GM19324 (cell line): ENCODE data around the gene OFD1.
"Not testable (repeated sequence)": the region's sequence is repeated elsewhere in the genome, so short reads cannot be mapped to it uniquely, and the experiment has no call there.

Experiments used
- ATAC-seq: cut with Tn5 transposase; IDR thresholded peaks from one replicate; pipeline ENCODE4 v1.9.1; 2021; ENCODE audit warnings: mild to moderate bottlenecking, moderate library complexity; ENCODE audit not compliant: unreplicated experiment, low FRiP score

The OFD1 gene

DNA sequence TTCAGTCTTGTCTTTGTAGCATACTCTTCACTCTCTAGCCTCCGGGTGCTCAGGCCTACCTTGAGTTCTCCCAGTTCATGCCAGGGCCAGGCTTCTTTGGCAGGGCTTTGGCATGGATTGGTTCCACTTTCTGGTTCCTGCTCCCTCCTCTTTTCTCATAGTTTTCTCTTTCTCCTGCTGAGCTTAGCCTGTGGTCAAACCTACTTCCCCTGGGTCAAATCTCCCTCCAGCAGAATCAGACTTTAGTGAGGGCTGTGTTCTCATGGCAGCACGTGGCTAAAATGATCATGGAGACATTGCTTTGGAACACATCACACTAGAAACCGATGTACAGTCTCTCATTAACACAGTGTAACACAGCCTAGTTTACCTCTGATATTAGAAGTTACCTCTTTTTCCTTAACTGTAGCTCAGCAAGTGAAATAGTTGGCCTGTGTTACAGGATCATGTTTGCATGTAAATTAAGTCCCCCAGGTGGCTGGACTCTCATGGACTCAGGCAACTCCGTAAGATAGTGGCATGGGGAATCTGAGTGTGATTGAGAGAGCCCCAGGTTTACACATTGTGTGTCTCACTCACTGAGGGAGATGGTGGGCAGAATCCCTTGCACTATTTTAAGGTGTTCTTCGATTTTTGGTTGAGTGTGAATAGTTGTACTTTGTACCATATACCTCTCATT lies 32.3 kb upstream of the OFD1 start:
- no peak for ATAC-seq

DNA sequence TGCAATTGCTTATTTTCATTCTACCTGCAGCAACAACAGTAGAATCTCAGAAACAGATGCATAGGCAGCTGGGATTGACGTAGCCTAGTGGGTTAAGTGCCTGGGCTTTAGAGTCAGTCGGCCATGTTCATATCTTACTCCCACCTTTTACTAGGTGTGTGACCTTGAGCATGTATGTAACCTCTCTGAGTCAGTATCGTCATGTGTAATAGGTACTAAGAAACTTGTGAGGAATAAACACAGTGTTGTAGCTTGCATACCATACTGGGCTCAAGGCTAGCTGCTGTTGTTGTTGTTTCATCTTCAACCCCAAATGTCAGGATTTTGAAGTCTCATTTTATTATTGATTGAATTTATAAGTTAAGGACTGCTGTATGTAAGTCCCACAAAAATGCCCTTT lies 31.4 kb upstream of the OFD1 start:
- no peak for ATAC-seq

DNA sequence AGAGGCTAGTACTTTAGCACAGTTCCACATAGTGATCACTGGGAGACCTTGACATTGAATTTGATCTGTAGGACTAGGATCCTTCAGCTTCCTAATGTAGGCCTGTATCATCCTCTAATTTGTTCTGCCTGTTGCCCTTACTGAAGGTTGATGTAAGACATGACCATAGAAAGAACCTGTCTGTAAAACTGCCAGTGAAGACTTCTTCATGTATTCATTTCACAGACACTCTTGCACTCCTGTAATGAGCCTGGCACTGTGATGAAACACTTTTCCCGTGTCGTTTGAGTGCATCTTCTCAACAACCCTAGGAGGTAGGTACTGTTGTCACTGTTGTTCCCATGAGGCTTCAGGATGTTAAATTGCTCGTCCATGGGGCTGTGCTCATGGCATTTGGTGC lies 31.0 kb upstream of the OFD1 start:
- no peak for ATAC-seq

DNA sequence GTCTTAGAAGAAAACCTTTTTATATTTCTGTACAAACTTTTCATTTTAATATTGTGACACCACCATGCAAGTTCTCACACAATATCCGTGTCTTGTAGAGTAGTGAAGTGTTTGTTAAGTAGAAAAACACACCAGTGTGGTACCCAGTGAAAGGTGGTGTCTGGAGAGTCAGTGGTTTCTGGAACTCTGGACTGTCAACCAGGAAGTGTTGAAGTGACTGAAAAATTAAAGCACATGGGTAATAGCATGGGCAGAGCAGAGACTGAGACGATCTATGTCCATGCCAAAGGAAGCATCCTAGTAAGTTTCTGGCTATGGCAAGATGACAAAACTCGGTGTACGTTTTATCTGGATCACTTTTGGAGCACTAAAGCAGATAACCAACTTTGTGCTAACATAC lies 23.4 kb upstream of the OFD1 start:
- ATAC-seq: no peak

DNA sequence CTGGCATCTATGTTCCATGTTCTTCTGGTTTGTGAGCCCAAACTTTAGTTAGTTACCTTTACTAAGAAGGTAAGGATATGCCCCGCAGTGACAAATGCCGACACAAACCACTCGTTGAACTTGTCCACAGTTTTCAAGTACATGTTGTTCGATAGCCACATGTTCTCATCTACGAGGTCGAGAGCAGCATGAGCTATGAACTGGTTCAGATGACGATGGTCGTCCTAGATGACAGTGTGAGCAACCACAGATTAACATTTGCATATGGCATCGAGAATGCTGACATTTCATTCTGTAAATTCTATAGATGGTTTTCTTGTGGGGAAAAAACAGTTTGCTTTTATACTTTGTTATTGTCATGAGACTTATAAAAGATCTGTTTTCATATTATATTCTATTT lies 18.1 kb upstream of the OFD1 start:
- ATAC-seq: no peak

DNA sequence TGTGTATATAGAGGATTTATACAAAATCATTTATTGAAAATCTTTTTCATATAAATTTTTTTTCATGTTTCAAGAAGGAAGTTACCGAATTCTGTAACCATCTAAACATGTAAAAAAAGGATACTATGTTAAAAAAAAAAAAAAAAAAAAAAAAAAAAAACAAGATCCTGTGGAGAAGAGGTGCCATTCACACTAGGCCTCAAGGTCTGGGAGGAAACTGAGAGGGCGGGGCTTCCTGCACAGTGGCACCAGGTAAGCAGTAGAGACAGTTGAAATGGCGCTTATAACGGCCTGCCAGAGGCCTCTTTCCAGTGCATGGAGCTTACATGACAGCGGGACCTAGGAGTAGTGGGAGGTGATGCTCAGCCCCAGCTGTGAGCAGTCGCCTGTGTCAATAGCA lies 17.6 kb upstream of the OFD1 start:
- ATAC-seq: no peak

DNA sequence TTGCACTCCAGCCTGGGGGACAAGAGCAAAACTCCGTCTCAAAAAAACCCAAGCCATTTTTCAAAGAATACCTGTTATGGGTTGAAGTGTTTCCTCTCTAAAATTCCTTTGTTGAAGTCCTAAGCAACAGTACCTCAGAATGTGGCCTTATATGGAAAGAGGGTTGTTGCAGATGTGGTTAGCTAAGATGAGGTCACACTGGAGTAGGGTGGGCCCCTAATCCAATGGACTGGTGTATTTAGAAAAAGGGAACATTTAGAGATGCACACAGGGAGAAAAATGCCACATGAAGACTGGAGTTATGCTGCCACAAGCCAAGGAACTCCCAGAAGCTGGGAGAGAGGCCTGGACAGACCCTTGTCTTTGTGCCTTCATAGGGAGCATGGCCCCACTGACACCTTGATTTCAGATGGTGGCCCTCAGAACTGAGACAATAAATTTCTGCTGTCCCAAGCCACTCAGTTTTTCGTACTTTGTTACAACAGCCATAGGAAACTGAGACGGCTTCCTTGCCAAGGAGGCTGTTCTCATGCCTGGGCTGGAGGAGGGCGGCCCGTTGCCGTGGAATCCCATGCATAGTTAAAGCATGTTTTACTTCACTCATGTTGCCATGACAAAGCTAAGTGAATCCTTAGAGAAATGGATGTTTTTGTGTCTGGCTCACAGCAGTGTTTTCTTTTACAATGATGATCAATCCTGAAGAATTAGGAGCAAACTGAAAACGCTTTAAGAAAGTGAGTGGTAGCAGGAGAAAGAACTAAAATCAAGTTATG lies 16.7 kb upstream of the OFD1 start:
- no peak for ATAC-seq

DNA sequence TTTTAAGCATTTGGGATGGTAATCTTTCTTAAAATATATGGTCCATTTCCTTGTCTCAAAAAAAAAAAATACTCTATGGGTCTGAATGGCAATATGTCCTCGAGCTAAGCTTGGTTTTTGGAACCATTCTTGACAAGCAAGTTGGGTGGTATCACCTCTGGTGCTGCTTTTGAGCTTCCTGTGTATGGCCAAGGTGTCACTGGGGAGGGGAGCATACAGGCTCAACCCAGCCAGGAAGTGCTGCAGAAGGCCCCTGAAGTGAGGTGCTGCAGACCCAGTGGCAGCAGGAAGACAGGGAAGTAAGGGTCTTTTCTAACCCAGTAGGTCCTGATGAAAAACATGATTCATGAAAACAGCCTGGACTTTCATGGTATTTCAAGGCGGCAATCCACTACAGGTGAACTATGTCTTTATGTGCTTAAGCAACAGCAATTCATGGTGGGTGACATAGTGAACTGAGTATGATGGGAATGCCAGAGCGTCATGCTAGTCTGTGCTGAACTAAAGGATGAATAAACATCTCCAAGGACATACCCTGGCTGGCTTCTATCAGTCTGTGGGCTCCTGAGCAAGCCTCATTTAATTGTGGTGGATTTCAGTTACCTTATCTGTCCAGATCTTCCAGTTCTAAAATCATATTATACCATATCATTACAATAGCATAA lies 15.2 kb upstream of the OFD1 start:
- no peak for ATAC-seq

DNA sequence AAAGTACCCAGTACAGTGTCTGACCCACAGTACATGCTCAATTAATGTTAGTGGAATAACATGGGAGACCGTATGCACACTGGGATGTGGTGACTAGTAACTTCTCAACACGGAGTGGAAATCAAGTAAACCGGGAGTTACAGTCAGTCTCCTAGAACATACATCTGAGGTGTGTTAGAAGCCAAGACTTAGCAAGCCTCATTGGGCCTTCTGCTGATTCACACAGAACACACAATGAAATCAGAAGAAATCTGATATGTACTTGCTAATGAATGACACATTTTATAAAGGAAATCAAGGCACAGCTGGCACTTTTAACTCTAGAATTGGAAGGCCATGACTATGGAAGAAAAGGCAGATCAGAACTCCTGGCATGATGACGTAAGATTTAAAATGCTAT lies 13.2 kb upstream of the OFD1 start:
- no peak for ATAC-seq

DNA sequence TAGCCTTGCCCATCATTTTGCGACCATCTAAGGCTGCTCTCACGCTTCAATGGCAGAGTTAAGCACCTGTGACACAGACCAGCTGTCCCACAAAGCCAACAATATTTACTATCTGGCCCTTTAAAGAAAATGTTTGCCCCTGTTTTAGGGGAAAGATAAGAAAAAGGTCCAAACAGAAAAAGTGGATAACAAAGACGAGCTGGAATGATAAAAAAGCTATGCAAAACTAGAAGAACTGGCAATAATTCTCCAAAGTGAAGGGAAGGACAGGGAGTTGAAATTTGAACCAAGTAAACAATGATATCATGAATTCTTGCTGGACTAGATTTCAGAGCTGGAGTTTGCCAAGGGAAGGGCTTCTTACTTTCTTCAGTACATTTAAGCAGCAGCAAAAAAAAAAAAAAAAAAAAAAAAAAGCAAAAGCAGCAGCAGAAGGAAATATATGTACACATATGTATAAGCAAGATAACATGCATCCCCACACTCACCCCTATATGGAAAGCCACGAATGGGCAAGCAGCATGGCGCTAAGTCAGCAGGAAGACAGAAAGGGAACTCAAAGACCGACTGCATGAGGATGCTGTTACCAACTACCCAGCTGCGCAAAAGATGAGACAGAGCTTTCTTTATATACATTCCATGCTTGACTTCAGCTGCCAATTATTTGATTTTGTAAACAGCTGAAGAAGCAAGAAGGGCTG lies 12.6 kb upstream of the OFD1 start:
- ATAC-seq: no peak

DNA sequence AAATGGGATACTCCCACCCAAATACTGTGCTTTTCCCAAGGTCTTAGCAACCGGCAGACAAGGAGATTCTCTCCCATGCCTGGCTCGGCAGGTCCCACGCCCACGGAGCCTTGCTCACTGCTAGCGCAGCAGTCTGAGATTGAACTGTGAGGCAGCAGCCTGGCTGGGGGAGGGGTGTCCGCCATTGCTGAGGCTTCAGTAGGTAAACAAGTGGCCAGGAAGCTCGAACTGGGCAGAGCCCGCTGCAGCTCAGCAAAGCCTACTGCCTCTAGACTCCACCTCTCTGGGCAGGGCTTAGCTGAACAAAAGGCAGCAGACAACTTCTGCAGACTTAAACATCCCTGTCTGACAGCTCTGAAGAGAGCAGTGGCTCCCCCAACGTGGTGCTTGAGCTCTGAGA lies 9.7 kb upstream of the OFD1 start:
- not testable (repeated sequence) for ATAC-seq

DNA sequence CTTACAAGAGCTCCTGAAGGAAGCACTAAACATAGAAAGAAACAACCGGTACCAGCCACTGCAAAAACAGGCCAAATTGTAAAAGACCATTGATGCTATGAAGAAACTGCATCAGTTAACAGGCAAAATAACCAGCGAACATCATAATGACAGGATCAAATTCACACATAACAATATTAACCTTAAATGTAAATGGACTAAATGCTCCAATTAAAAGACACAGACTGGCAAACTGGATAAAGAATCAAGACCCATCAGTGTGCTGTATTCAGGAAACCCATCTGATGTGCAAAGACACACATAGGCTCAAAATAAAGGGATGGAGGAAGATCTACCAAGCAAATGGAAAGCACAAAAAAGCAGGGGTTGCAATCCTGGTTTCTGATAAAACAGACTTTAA lies 8.0 kb upstream of the OFD1 start:
- not testable (repeated sequence) for ATAC-seq

DNA sequence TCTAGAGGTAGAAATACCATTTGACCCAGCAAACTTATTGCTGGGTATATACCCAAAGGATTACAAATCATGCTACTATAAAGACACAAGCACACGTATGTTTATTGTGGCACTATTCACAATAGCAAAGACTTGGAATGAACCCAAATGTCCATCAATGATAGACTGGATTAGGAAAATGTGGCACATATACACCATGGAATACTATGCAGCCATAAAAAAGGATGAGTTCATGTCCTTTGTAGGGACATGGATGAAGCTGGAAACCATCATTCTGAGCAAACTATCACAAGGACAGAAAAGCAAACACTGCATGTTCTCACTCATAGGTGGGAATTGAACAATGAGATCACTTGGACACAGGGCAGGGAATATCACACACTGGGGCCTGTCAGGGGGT lies 4.0 kb upstream of the OFD1 start:
- ATAC-seq: not testable (repeated sequence)

DNA sequence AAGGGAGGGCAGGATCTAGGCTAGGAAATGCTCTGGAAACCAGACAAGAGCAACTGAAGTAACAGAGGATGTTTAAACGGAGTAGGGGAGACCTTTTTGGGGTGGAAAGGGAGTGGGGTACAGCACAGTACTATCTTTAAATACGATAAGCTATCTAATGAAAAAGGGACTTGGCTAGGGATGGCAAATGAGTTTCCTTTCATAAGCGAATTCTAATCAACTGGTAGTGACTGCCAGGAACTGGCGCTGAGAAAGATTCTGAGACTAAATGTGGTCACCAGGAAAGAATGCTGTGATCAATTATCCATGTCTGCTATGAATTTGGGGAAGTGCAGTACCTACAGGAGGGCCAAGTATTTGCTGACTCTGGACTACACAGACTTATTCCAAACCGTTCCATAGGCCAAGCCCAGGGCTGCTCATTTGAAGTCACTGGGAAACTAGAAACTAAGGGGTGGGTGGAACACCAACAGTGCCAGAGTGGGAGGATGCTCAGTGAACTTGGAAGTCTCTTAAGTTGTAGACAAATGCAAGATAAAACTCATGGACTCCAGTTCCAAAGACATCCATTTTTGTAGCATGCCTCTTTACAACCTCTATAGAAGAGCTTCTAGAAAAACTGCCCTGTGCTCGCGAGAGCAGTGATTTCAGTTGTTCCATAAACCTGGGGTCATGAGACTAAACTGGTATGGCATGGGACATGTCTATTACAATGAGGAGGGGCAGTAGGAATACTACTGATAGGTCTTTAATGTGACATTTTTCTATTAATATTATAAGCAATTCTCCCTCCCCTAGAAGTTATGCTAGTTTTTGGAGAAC lies 2.1 kb upstream of the OFD1 start:
- ATAC-seq: no peak

DNA sequence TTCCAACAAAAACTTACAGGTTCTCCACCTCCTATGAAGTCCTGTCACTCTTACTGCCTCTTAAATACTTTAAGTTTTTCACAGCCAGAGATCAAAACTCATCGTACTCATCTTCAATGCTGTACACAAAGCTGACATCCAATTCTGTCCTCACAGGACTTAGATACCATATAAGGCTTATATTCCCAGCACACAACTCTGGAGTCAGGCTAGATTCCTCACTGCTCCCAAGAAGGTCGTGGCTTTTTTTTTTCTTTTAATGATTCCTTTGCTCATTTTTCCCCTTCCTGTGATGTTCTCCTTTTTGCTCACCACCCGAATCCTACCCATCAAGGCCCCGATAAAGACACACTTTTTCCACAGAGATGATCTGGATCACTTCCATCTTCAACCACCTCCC lies 1.0 kb upstream of the OFD1 start:
- ATAC-seq: no peak

DNA sequence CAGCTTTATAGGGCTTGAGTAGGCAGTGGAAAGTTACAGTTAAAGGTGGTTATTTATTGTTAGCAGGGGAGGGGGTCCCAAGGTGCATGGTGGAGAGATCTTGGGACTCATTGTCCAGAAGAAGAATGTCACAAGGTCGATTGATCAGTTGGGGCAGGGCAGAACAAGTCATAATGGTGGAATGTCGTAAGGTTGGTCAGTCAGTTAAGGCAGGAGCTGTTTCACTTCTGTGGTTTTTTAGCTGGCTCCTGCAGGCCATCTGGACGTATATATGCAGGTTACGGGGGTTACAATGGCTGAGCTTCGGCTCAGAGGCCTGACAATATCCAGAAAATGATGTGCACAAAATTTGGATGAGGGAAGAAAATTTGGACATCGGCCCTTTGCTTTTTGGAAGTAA lies 7.1 kb downstream of the OFD1 start:
- ATAC-seq: no peak

DNA sequence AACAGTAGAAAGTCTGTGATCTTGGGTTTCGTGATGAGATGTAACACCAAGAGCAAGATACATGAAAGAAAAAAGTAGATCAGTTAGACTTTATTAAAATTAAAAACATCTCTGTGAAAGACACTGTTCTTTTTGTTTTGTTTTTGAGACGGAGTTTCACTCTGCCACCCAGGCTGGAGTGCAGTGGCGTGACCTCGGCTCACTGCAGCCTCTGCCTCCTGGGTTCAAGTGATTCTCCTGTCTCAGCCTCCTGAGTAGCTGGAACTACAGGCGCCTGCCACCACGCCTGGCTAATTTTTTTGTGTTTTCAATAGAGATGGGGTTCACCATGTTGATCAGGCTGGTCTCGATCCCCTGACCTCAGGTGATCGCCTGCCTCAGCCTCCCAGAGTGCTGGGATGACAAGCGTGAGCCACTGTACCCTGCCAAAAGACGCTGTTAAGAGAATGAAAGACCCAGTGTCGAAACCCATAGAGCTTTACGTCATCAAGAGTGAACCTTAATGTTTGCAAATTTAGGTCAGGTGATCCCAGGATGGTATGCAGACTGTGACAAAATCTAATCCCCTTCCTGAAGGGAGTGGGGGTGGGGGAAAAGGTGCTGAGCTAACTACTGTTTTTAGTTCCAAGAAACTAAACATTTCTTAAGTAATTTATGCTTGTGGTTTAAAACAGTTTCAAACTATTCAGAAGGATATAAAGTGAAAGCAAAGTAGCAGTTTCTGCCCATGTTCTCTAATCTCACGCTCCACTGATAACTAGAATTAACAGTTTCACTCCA lies 8.0 kb downstream of the OFD1 start:
- peak; percentile 97 for ATAC-seq

DNA sequence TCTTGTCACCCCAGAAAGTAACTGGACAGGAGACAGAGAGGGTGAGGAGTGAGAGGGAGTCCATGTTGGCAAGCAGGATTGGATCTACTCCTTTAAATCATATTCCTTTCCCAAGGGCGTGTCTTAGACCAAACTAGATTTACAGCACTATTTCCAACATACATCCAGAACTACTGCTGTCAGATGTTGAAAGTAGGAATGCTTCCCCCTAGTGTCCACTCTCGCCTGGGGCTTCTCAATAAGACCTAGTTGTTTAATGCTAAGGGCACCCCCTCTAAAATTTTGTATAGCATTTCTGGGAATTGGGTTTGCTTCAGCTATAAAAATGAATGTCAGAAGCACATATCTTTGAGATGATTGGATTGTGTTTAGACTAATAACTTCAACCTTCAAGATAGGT lies 13.3 kb downstream of the OFD1 start:
- no peak for ATAC-seq

DNA sequence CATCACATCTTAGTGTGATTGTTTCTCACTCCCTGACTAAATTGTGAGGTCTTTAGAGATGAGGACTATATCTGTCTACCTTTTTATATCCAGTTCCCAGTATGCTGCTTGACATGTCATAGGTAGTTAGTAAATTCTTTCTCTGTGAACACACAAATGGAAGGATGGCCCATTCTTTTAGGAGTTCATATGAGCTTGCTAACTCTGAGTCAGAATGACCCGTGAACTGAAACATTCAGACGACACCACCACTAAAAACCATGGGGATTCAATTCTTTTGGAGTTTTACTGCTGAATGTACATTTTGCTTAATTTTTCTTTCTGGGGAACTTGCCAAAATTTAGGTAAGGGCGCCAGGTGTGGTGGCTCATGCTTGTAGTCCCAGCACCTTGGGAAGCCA lies 13.9 kb downstream of the OFD1 start:
- ATAC-seq: no peak

DNA sequence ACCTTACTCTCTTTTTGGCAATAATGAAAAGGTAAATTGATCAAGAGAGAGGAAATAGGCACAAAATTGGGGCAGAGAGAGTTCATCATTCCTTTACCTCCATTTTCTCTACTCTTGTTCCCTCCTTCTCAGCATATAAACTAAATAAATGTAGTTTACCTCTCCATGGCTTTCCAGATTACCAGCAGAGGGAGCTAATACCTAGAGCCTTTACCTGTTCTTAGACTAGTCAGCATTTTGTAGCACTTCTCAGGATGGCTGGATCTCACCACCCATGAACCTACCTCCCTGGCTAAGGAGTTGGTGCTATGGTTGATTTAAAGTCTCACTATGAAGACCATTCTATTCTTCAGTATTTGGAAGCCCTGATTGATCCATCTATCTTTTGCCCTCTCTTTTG lies 15.7 kb downstream of the OFD1 start:
- ATAC-seq: no peak
